ENCODE data around the gene HEPACAM. TPM values are rescaled to one million over a fixed set of nuclear protein-coding genes. Genes with fewer than 3 reads are reported as not detected.

HEPACAM gene
- total RNA-seq, 1 experiment from 2014 or later, result not detected

DNA sequence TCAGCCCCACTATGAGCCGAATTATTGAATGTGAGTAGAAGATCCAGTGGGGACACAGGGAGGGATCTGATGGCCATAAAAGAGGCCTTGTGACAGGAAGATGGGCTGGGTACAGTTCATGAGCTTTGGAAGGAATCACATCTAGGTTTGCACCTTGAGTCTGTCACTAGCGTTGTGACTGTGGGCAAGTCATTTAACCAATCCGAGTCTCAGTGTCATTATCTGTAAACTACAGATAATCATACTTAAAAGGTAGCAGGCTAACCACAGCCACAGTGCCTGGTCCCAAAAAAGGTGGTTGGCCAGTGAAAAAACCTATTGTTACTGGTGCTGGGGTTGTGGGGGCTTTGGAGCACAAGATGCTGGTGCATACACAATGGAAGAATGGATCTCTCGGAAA, 13.0 kb downstream of the HEPACAM start:
- Mint-ChIP-seq H3K4me1 (peaks cover 0 to 3% of the 10 kb centered on the region in 2 experiments; a peak in 2 of 4 replicates), H3K4me3 (no peak overlapping the region), H3K27me3 (ENCODE audit: low read depth) (peaks cover 75% of the 10 kb centered on the region), H3K9me3 (peaks cover 0 to 9% of the 10 kb centered on the region in 2 experiments; a peak in 2 of 5 replicates), H3K27ac (no peak overlapping the region), H3K36me3 (ENCODE audit: insufficient read depth in 1 of 3, low read depth in 3 of 3) (no peaks in the 10 kb centered on the region; a peak in 1 of 7 replicates)
- no peak overlapping the region for H2AK5ac ChIP-seq (ENCODE audit: insufficient read length, low read length)
- DNase-seq, result no peak
- H3K27me3 ChIP-seq (ENCODE audit: insufficient read depth, low read length), result peaks cover 17% of the 10 kb centered on the region; the same call in 1 of the 2 replicates
- H3K23ac ChIP-seq (ENCODE audit: insufficient read length, low read depth, low read length), result no peak overlapping the region
- no peak overlapping the region for H2BK5ac ChIP-seq (ENCODE audit: insufficient read length, low read length)
- no peak overlapping the region for H2BK120ac ChIP-seq (ENCODE audit: low read depth, low read length, poor library complexity, severe bottlenecking)
- H3K4me1 ChIP-seq (ENCODE audit: insufficient read depth, low read length), result no peaks in the 10 kb centered on the region
- no peak overlapping the region for H3K18ac ChIP-seq (ENCODE audit: insufficient read length, low read depth, low read length)
- H3T11ph ChIP-seq (ENCODE audit: low read length), result no peak overlapping the region
- no peak overlapping the region for H3K14ac ChIP-seq (ENCODE audit: insufficient read depth, low read length)
- no peaks in the 10 kb centered on the region for H3K79me2 ChIP-seq (ENCODE audit: insufficient read depth, low read length)
- no peaks in the 10 kb centered on the region for H3K79me1 ChIP-seq (ENCODE audit: insufficient read depth, low read depth, low read length, poor library complexity, severe bottlenecking)
- H3K56ac ChIP-seq (ENCODE audit: insufficient read length, low read depth, low read length), result no peak overlapping the region
- no peak overlapping the region for H4K91ac ChIP-seq (ENCODE audit: insufficient read length, low read depth, low read length)
- H4K8ac ChIP-seq (replicated peaks; ENCODE audit: insufficient read length, low read depth, low read length), result no peak overlapping the region
- no peak overlapping the region for H2BK12ac ChIP-seq (ENCODE audit: insufficient read length, low read depth, low read length)
- H3K9me3 ChIP-seq (ENCODE audit: control insufficient read depth, low read depth, low read length), result no peaks in the 10 kb centered on the region
- no peak overlapping the region for H3K4me2 ChIP-seq (ENCODE audit: insufficient read depth, insufficient read length, low read length)
- H3K4ac ChIP-seq (ENCODE audit: low read depth, low read length), result no peak overlapping the region
- WGBS (ENCODE audit: extremely low coverage, insufficient read length, low lambda C conversion rate), result no CpG with 5 or more reads among the region's 4 CpGs
- no peak overlapping the region for H4K5ac ChIP-seq (ENCODE audit: insufficient read length, low read depth, low read length)
- H2BK15ac ChIP-seq (ENCODE audit: low read depth, low read length), result no peak overlapping the region
- TF ChIP-seq, protein P1, sequence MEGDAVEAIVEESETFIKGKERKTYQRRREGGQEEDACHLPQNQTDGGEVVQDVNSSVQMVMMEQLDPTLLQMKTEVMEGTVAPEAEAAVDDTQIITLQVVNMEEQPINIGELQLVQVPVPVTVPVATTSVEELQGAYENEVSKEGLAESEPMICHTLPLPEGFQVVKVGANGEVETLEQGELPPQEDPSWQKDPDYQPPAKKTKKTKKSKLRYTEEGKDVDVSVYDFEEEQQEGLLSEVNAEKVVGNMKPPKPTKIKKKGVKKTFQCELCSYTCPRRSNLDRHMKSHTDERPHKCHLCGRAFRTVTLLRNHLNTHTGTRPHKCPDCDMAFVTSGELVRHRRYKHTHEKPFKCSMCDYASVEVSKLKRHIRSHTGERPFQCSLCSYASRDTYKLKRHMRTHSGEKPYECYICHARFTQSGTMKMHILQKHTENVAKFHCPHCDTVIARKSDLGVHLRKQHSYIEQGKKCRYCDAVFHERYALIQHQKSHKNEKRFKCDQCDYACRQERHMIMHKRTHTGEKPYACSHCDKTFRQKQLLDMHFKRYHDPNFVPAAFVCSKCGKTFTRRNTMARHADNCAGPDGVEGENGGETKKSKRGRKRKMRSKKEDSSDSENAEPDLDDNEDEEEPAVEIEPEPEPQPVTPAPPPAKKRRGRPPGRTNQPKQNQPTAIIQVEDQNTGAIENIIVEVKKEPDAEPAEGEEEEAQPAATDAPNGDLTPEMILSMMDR (conservative IDR thresholded peaks at IDR 0.05), result no peak
- no peak overlapping the region for H2AFZ ChIP-seq (ENCODE audit: low read length)
- H3K9ac ChIP-seq (ENCODE audit: extremely low read depth, insufficient read length, low read length), result no peak overlapping the region
- no peaks in the 10 kb centered on the region for H3K23me2 ChIP-seq (ENCODE audit: insufficient read length, low read depth, low read length, poor library complexity, severe bottlenecking)
- no peak overlapping the region for H3K27ac ChIP-seq (ENCODE audit: insufficient read length, low read depth, low read length)
- no peaks in the 10 kb centered on the region for H4K20me1 ChIP-seq (ENCODE audit: control insufficient read depth, insufficient read depth, insufficient read length)
- H2BK20ac ChIP-seq (ENCODE audit: low read depth, low read length, poor library complexity, severe bottlenecking), result no peak overlapping the region

Measured in H9 (cell line).